ENCODE data around the gene MPRIP.

Gene MPRIP

DNA sequence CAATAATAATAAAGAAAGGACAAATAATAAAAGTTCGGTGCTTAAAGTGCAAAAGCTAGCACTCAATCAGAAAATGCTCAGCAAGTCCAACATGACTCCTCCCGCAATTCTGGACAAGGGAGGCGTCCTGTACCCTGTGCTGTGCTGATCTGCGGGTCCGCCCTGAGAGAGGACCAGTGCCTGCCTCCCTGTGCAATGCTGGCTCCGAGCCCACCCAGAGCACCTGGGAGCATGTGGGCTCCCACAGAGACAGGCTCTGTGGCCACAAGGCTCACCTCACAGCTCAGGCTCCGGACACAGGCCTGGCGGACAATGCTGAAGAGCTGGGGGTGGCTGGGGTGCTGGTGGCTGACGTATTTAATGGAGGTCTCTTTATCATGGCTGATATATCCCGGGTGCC is 183.6 kb downstream of the MPRIP start:
- DNase-seq (ENCODE audit: extremely low read depth, low read depth): no peak
- no peak overlapping the region for H3K4me3 ChIP-seq (replicated peaks; ENCODE audit: low read depth, low read length)
- no peak for TF ChIP-seq CTCF (IDR thresholded peaks at IDR 0.05; ENCODE audit: low read depth, low read length, missing control alignments)

- no peak for TF ChIP-seq CTCF (IDR thresholded peaks at IDR 0.05; ENCODE audit: low read depth, low read length, missing control alignments)
- no peak overlapping the region for H3K4me3 ChIP-seq (replicated peaks; ENCODE audit: low read depth, low read length)
- no peak for DNase-seq (ENCODE audit: extremely low read depth, low read depth)
These were observed 184.4 kb downstream of the MPRIP start for GRCh38 chr17:17226451-17227265.

- DNase-seq (ENCODE audit: extremely low read depth, low read depth): no peak
- H3K4me3 ChIP-seq (replicated peaks; ENCODE audit: low read depth, low read length): no peak overlapping the region
- TF ChIP-seq CTCF (IDR thresholded peaks at IDR 0.05; ENCODE audit: low read depth, low read length, missing control alignments): no peak
These were observed 185.6 kb downstream of the MPRIP start for GRCh38 chr17:17227608-17228520.

GRCh38 chr17:17228521-17229279 is 186.4 kb downstream of the MPRIP start:
- H3K4me3 ChIP-seq (replicated peaks; ENCODE audit: low read depth, low read length): no peak overlapping the region
- TF ChIP-seq CTCF (IDR thresholded peaks at IDR 0.05; ENCODE audit: low read depth, low read length, missing control alignments): no peak
- DNase-seq (ENCODE audit: extremely low read depth, low read depth): no peak

DNA sequence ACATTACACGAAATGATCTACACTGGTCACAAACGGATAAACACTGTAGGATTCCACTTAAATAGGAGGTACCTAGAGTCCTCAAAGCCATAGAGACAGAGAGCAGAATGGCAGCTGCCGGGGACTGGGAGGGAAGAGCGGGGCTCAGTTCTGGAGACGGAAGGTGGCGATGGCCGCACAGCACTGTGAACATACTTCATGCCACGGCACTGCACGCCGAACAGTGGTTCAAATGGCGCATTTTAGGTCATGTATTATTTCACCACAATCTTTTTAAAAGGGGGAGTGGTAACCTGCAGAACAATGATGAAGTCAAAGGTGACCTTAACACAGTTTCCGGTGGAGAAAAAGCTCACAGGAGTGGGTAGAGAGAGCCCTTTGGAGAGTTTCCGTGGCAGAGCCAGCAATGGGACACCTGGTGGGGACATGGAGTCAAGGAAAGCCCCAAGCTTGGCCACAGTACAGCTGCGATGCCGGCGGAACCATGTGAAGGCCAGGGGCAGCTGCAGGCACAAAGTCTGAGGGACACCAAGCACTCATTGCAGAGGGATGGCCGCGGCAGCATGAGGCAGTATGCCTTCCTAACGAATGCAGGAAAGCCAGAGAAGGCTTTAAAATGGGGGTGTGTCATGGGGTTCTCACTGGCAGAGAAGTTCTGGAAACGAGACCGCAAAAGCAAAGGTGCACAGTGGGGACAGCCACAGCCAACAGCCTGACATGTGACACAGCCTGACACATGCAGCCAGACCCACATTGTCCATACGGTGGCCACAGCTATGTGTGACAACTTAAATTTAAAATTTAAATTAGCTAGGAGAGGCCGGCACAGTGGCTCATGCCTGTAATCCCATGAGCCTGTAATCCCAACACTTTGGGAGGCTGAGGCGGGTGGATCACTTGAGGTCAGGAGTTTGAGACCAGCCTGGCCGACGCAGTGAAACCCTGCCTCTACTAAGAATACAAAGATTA is 187.4 kb downstream of the MPRIP start:
- DNase-seq (ENCODE audit: extremely low read depth, low read depth): no peak
- H3K4me3 ChIP-seq (replicated peaks; ENCODE audit: low read depth, low read length): no peak overlapping the region
- TF ChIP-seq CTCF (IDR thresholded peaks at IDR 0.05; ENCODE audit: low read depth, low read length, missing control alignments): no peak

Measured in HFF-Myc (cell line).